NCI-H345 (cell line): ENCODE results near the gene GFY.
A peak's percentile ranks its signal among the peaks of the same experiment; 100 is the strongest.
"Not testable (repeated sequence)": the region's sequence is repeated elsewhere in the genome, so short reads cannot be mapped to it uniquely, and the experiment has no call there.

ENCODE experiments used
- DNase-seq: peaks from one replicate; lab custom pipeline; 2025; lab: John Stamatoyannopoulos, UW

GFY gene

DNA sequence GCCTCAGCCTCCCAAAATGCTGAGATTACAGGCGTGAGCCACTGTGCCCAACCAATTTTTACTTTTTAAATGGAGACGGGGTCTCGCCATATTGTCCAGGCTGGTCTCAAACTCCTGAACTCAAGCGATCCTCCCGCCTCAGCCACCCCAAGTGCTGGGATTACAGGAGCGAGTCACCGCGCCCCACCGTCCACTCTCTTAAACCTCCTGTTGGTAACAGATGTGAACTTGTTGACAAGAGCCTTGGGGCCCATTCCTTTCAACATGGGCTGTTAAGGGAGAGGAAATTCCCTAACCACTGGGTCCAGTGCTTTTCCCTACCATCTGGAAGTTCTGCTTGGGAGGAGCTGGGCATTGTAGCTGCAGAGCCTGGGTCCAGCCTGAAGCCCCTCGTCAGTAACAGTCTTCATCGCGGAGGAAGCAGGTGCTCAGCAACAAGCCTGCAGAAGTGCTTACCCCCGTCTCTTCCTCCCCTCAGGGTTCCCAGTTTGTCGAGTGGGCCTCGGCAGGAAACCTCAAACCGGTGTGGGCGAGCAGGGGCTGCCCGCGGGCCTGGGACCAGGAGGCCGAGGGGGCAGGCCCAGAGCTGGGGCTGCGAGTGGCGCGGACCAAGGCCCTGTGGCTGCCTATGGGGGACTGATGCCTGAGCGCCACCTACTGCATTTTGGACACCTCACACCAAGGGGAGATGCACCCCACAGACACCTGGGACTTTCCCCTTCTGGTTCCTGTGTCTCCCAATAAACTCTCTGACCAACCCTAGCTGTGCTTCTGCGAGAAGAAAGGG, 44.8 kb downstream of the GFY start:
- no peak for DNase-seq

DNA sequence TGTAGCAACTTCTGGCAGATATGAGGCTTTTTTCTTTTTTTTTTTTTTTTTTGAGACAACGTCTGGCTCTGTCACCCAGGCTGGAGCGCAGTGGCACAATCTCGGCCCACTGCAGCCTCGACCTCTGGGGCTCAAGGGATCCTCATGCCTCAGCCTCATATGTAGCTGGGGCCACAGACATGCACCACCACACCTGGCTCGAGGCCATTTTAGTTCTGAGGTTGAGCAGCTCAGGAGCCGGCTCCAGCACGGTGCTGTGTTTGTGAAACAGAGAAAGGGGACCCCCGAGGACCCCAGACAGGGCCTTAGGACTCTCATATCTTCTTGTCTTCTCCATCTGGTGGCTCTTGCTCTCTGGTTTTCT, 45.4 kb downstream of the GFY start:
- no peak for DNase-seq

DNA sequence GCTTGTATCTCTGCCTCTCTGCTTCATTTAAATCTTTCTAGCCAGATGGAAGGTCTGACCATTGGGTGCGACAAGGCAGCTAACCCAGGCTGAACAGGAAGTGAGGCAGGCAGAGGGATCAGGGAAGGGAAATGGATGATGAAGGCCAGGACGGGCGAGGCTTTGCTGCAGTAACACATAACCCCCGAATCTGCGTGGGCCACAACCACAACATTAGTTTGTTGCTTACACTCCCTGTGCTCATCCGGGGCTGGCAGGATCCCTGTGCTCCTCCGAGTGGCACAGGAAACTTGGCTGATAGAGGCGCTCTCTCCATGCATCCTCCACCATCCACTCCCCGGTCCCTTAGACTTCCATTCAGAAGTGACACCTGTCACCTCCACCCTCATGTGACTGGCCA, 47.7 kb downstream of the GFY start:
- no peak for DNase-seq

DNA sequence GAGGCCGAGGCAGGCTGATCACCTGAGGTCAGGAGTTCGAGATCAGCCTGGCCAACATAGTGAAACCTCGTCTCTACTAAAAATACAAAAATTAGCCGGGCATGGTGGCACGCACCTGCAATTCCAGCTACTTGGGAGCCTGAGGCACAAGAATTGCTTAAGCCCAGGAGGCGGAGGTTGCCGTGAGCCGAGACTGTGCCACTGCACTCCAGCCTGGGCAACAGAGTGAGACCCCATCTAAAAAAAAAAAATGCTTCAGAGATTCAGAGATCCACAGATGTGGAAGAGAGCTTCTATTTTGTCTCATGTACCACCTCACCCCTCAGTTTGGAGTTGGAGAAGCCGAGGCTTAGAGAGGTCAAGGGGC, 48.3 kb downstream of the GFY start:
- DNase-seq = not testable (repeated sequence)

DNA sequence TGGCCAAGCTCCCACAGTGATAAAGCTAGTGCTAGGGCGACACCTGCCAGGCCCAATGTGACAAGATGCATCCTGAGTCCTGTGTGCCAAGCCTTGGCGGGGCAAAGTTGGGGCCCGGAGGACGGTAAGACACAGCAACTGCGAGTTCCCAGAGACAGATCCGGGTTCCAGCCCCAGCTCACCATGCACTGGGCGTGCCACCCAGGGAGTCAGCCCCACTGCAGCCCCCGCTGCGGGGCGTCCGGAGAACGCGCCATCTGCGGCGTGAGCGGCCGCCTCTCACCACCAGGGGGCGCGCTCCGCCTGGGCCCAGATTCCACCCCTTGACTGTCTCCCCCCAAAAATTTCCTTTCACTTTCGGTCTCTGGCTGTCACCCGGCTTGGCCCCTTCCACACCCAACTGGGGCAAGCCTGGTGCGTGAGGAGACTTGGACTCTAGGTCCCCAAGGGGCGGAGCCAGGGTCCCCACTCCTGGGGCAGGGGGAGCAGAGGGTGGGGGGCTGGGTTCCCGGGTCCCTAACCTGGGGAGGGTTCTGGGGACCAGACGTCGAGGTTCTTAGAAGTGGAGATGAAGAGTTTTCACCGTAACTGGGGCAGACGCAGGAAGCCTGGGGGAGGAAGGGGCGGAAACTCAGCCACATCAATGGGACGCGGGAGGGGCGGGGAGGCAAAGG, 48.8 kb downstream of the GFY start, which contains the start of gene FLT3LG:
Gene FLT3LG, plus strand, starts transcription at position 348 of the 674 bp plus-strand sequence. CDS start 425 bp downstream, outside the sequence.
- peak; percentile 44 for DNase-seq

DNA sequence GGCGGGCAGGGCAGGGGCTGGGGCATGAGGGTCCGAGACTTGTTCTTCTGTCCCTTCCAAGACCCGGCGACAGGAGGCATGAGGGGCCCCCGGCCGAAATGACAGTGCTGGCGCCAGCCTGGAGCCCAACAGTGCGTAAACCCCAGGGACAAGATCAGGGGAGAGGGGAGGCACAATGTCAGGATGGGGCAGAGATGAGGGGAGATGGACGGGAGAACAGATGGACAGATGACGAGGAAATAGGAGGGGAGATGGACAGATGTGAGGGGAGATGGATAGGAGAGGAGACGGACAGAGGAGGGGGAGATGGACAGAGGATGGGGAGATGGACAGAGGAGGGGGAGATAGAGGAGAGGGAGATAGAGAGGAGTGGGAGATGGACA, 49.3 kb downstream of the GFY start:
- DNase-seq = no peak

DNA sequence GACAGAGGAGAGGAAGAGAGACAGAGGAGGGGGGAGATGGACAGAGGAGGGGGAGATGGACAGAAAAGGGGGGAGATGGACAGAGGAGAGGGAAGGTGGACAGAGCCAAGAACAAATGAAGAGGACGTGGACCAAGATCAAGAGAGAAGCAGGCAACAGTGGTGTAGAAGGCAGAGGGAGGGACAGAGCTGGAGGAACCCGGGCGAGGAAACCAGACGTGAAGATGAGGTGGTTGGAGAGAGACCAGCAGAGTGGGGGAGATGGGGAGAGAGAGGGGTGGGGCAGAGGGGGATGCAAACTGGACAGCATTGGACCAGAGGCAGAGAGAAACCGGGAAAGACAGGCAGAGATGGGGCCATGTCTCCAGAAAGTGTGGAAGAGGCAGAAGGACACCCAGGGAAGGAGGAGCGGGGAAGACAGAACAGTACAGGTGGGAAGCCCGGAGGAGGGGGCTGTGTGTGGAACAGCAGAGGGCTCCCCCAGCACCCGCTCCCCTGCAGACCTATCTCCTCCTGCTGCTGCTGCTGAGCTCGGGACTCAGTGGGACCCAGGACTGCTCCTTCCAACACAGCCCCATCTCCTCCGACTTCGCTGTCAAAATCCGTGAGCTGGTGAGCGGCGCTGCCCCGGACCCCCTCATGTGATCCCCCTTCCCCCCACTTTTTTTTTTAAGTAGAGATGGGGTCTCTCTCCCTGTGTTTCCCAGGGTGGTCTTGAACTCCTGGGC, 50.2 kb downstream of the GFY start:
- no peak for DNase-seq

DNA sequence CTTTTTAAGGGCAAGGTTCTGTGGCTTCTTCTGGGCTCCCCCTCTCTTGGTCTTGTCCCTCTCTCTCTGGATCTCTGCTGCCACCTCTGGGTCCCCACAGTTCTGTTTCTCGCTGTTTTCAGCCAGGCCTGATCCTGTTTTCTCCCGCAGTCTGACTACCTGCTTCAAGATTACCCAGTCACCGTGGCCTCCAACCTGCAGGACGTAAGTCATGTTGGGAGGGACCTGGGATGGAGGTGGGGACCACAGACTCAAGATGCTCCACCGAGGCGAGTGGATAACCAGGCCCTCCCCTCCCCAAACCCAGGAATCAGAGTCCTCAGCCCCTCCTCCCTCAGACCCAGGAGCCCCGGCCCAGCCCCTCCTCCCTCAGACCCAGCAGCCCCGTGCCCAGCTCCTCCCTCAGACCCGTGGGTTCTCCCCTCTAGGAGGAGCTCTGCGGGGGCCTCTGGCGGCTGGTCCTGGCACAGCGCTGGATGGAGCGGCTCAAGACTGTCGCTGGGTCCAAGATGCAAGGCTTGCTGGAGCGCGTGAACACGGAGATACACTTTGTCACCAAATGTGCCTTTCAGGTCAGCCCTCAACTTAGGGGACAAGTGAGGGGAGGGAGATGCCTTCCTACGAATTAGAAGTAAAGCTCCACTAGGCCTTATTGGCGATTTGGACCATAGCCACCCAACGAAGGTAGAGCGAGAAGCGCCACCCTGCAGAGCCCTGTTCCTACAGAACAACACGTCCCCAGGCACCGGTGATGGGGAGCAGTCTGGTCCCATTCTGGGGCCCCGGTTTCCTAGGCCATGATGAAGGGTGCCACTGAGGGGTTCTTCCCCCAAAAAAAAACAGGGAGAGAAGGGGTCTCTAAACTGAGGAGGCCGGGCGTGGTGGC, 51.0 kb downstream of the GFY start:
- peak; percentile 51 for DNase-seq
